Activated CD4-positive, alpha-beta memory T cell treated with anti-CD3 and anti-CD28 coated beads for 36 hours (primary cell): ENCODE data around the gene UBR4. TPM values are rescaled to one million over a fixed set of nuclear protein-coding genes. Genes with fewer than 3 reads are reported as not detected.
"Not testable (repeated sequence)": the region's sequence is repeated elsewhere in the genome, so short reads cannot be mapped to it uniquely, and the experiment has no call there.

ENCODE experiments used
- CTCF ChIA-PET: fragments of 350-600 bp; sonication (Branson Sonifier 250); formaldehyde crosslinking; loops from one replicate; lab custom pipeline; 2021; ENCODE audit warnings: antibody characterized with exemption, inconsistent platforms; lab: Charles Lee
- POLR2A ChIA-PET: fragments of 350-600 bp; sonication (Branson Sonifier 250); formaldehyde crosslinking; loops from one replicate; lab custom pipeline; 2021; ENCODE audit warnings: antibody characterized with exemption; lab: Charles Lee
- DNase-seq: peaks from one replicate; pipeline ENCODE4 v3.0.0-alpha.2; 2020
- H3K27ac Mint-ChIP-seq: one replicate; pipeline ENCODE4 v1.8.0; 2021; ENCODE audit warnings: mixed read lengths
- H3K27me3 Mint-ChIP-seq: one replicate; pipeline ENCODE4 v1.8.0; 2021; ENCODE audit warnings: mixed read lengths
- H3K36me3 Mint-ChIP-seq: one replicate; pipeline ENCODE4 v1.8.0; 2021; ENCODE audit warnings: mixed read lengths
- H3K4me1 Mint-ChIP-seq: one replicate; pipeline ENCODE4 v1.8.0; 2021; ENCODE audit warnings: low read depth, mixed read lengths
- H3K4me3 Mint-ChIP-seq: one replicate; pipeline ENCODE4 v1.8.0; 2021; ENCODE audit warnings: mild to moderate bottlenecking, mixed read lengths
- H3K9me3 Mint-ChIP-seq: one replicate; pipeline ENCODE4 v1.8.0; 2021; ENCODE audit warnings: mixed read lengths
- intact Hi-C: fragments of 100-400 bp; cut with micrococcal nuclease; formaldehyde crosslinking; loops from one replicate; pipeline ENCODE4 v1.15.1; 2023
- total RNA-seq, 2 experiments: library from RNA; stranded (reverse); gene quantifications; one replicate each; pipeline ENCODE4 v1.2.3, GENCODE V29; 2021

The UBR4 gene
- total RNA-seq, 2 experiments from 2014 or later, result 104 to 116 TPM

DNA sequence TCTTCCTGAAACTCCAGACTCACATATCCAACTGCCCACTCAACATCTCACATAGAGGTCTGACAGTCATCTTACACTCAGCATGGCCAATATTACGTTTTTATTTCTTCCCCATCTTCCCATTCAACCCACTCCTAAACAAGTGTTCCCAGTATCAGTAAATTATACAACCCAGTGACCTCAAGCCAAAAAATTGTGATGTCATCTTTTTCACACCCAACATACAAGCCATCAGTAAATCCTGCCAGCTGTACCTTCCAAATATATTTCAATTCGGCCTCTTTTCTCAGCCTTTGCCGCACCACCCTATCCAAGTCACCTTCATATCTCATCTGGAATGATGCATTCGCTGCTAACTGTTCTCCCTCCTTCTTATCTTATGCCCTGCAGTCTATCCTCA, 19.6 kb downstream of the UBR4 start:
- POLR2A ChIA-PET, result no interaction called here
- intact Hi-C loops, result no loop called here

DNA sequence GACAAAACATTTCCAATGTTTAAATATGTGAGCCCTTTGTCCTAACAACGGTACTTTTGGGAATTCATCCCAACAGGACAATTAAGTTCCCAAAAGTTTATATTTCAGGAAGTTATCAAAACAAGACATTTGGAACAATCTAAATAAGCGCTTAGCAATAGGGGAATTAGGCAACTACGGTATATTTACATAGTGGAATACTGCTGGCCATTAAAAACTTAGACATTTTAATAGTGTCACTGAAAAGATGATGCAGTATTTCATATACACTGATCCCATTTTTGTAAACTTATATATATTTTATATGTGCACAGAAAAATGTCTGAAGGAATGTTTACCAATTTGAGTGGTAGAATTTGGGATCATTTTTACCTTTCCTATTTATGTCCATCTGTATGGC, 20.8 kb downstream of the UBR4 start:
- Mint-ChIP-seq H3K27me3 (no peaks in the 10 kb centered on the region), H3K36me3 (peaks cover 71% of the 10 kb centered on the region), H3K27ac (no peak overlapping the region), H3K4me1 (peaks cover 21% of the 10 kb centered on the region), H3K4me3 (no peak overlapping the region), H3K9me3 (no peaks in the 10 kb centered on the region)
- intact Hi-C loops, result no loop called here
- DNase-seq, result no peak
- POLR2A ChIA-PET, result no interaction called here
- CTCF ChIA-PET, result no interaction called here

More for the DNA sequence above, 19.6 kb downstream of the UBR4 start:
- Mint-ChIP-seq H3K4me3 (no peak overlapping the region), H3K27ac (no peak overlapping the region), H3K36me3 (peaks cover 65% of the 10 kb centered on the region), H3K4me1 (peaks cover 21% of the 10 kb centered on the region), H3K9me3 (no peaks in the 10 kb centered on the region), H3K27me3 (no peaks in the 10 kb centered on the region)
- CTCF ChIA-PET, result no interaction called here
- no peak for DNase-seq

DNA sequence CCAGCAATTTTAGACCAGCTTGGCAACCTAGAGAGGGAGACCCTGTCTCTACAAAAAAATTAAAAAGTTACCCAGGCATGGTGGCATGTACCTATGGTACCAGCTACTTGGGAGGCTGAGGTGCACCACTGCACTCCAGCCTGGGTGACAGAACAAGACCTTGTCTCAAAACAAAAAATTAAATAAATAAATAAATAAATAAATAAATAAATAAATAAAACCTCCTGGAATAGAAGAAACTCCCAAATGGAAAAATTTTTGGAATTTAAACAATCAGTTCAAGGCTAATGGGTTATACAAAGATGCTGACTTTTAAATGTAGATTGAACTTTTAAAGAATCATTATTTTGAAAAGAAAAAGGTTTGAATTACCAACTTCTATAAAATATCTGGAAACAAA, 22.2 kb downstream of the UBR4 start:
- no peaks in the 10 kb centered on the region for H3K9me3 Mint-ChIP-seq
- no peak overlapping the region for H3K27ac Mint-ChIP-seq
- H3K27me3 Mint-ChIP-seq, result no peaks in the 10 kb centered on the region
- intact Hi-C loops, result no loop called here
- peaks cover 68% of the 10 kb centered on the region for H3K36me3 Mint-ChIP-seq
- no peak overlapping the region for H3K4me3 Mint-ChIP-seq
- ChIA-PET CTCF (no interaction called here), POLR2A (no interaction called here)
- H3K4me1 Mint-ChIP-seq, result peaks cover 17% of the 10 kb centered on the region
- DNase-seq, result no peak

DNA sequence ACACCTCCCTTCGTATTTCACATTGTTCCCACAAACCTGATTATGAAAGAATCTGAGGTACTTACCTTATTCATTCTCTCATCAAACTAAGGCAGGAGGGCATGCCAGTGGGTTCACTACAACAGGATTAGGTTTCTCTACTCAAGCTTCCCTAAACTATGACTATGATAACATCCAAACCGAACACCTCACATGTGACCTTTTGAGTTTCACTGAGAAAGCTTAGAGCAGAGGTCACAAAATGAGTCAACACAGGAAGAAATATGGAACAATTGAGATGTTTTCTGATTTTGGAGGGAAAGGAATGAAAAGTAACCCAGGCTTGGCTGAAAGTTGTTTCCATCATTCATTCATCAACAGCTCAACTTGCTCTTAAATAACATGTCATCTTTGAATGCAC, 24.1 kb downstream of the UBR4 start:
- Mint-ChIP-seq H3K27ac (peak overlapping the region; percentile 57), H3K36me3 (peaks cover 66% of the 10 kb centered on the region), H3K4me3 (no peak overlapping the region), H3K9me3 (no peaks in the 10 kb centered on the region), H3K27me3 (no peaks in the 10 kb centered on the region), H3K4me1 (peaks cover 23% of the 10 kb centered on the region)
- intact Hi-C loops, result loop anchor here (1.0 kb wide), 3 partner anchors 19 to 71 kb away; partner anchors contain the start of gene UBR4
- DNase-seq, result peak; percentile 13
- ChIA-PET CTCF (interaction anchor here (0.9 to 1.6 kb wide), 4 partner anchors 16 to 302 kb away, joined by 3 to 4 read pairs (median 3); no protein-coding TSS in a partner anchor), POLR2A (interaction anchor here (0.6 to 0.8 kb wide), 2 partner anchors 16 to 19 kb away, joined by 3 read pairs; no protein-coding TSS in a partner anchor)

- Mint-ChIP-seq H3K36me3 (peaks cover 59% of the 10 kb centered on the region), H3K9me3 (no peaks in the 10 kb centered on the region), H3K27ac (no peak overlapping the region), H3K27me3 (no peaks in the 10 kb centered on the region), H3K4me3 (no peak overlapping the region), H3K4me1 (peaks cover 31% of the 10 kb centered on the region)
- intact Hi-C loops, result no loop called here
- ChIA-PET CTCF (interaction anchor here (0.6 kb wide), 1 partner anchor 14 kb away, joined by 3 read pairs; no protein-coding TSS in a partner anchor), POLR2A (no interaction called here)
- no peak for DNase-seq
Observed at GRCh38 chr1:19182223-19182622, 27.8 kb downstream of the UBR4 start.

DNA sequence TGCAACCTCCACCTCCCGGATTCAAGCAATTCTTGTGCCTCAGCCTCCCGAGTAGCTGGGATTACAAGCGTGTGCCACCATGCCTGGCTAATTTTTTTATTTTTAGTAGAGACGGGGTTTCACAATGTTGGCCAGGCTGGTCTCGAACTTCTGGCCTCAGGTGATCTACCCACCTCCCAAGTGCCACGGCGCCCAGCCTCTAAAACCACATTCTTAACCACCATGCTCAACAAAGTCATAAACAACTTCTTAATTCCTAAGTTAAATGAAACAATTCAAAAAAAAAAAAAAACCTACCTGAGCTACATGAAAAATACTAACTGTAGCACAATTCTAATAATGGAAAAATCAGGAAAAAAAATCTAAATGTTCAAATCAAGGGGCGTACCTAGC, 29.8 kb downstream of the UBR4 start:
- ChIA-PET CTCF (interaction anchor here (0.7 to 3.8 kb wide), 11 partner anchors 14 to 480 kb away, joined by 3 to 41 read pairs (median 3); partner anchors contain the start of gene UBR4), POLR2A (interaction anchor here (1.3 kb wide), 1 partner anchor 31 kb away, joined by 3 read pairs; no protein-coding TSS in a partner anchor)
- H3K4me1 Mint-ChIP-seq, result peaks cover 16% of the 10 kb centered on the region
- H3K27ac Mint-ChIP-seq, result peak overlapping the region; percentile 36
- DNase-seq, result peak; percentile 10
- peaks cover 59% of the 10 kb centered on the region for H3K36me3 Mint-ChIP-seq
- intact Hi-C loops, H3K9me3 Mint-ChIP-seq, H3K4me3 Mint-ChIP-seq, H3K27me3 Mint-ChIP-seq: not testable (repeated sequence)

DNA sequence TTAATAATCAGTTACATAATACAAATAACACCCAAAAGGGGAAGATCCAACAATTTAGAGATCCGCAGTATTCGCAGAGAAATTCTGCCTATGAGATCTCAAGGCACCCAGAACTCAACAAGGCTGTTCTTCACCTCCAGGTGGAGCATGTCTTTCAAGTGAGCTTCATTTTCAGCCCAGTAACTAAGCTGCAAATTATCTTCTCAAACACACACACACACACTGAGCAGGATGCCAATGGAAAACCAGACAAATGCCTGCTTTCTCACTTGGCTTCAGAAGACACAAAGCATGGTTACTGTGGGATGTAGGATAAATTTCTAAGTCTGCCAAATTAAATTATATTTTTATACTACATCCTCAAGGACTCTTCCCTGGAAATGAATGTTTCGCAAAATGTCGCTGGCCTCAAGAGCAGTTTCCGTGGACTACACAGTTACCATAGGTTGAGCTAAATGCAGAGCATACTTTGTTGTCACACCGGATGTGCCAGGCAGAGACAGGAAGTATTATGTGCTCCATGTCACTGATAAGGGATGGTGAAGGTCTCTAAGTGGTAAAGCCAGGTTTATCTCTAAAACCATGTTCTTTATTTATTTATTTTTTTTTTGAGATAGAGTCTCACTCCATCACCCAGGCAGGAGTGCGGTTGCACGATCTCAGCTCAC, 30.3 kb downstream of the UBR4 start:
- CTCF ChIA-PET, result interaction anchor here (0.6 to 3.8 kb wide), 12 partner anchors 13 to 480 kb away, joined by 3 to 41 read pairs (median 3); partner anchors contain the start of gene UBR4
- POLR2A ChIA-PET, result interaction anchor here (1.3 kb wide), 1 partner anchor 31 kb away, joined by 3 read pairs; no protein-coding TSS in a partner anchor

DNA sequence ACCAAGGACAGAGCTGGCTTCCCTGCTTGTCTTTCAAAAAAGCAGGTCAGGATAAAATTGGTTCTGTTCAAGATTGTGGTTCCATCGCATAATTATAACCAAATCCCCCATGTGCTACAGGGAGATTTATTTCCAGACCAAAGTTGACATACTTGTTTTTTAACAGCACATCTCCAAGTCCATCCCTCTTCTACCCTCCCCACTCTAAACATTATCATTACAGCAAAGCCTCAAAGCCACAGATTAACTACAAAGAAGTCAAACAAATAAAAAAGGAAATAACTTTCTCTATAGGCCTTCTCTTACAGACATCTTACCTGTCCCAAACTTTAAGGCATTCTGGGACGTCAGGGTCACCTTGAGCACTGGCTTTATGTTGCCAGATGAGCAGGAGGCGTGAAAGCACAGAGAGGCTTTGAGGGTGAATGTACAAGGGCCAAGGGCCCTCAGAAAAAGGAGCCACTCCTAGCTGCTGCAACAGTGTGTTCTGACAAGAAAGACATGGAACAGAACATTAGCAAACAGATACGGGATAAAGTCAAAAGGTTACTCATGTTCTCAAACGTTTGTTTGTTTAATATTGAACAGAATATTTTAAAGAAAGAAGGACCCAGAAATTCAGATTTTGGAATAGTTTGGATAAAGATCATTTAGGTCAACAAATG, 31.2 kb downstream of the UBR4 start:
- DNase-seq, result no peak
- Mint-ChIP-seq H3K36me3 (peaks cover 59% of the 10 kb centered on the region), H3K9me3 (no peaks in the 10 kb centered on the region), H3K27ac (no peak overlapping the region), H3K4me1 (peaks cover 16% of the 10 kb centered on the region), H3K4me3 (no peak overlapping the region), H3K27me3 (no peaks in the 10 kb centered on the region)
- ChIA-PET POLR2A (interaction anchor here (1.3 kb wide), 1 partner anchor 32 kb away, joined by 3 read pairs; no protein-coding TSS in a partner anchor), CTCF (interaction anchor here (0.6 to 3.8 kb wide), 7 partner anchors 12 to 251 kb away, joined by 3 to 41 read pairs (median 3); no protein-coding TSS in a partner anchor)
- intact Hi-C loops, result loop anchor here (5.0 kb wide), 2 partner anchors 33 to 63 kb away; partner anchors contain the start of gene UBR4

More for the DNA sequence above, 30.3 kb downstream of the UBR4 start:
- no peaks in the 10 kb centered on the region for H3K27me3 Mint-ChIP-seq
- H3K36me3 Mint-ChIP-seq, result peaks cover 59% of the 10 kb centered on the region
- no peak overlapping the region for H3K4me3 Mint-ChIP-seq
- H3K9me3 Mint-ChIP-seq, result no peaks in the 10 kb centered on the region
- intact Hi-C loops, result loop anchor here (5.0 kb wide), 2 partner anchors 33 to 63 kb away; partner anchors contain the start of gene UBR4
- peak; percentile 34 for DNase-seq
- peaks cover 16% of the 10 kb centered on the region for H3K4me1 Mint-ChIP-seq
- peak overlapping the region; percentile 26 for H3K27ac Mint-ChIP-seq

DNA sequence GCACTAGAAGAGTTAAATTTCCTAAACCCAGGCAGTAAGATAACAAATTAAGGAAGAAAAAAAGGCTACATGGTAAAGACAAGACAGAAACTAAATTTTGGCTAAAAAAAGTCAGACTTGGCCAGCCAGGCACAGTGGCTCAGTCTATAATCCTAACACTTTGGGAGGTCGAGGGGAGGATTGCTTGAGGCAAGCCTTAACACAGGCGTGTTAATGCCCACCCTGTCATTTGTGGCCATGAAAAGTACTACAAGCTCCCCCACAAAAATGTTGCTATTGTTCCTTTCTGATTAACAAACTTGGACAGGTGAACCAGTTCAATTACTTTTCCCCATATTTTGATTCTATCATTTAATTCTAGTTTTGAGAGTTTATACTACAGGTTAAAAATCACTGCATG, 32.3 kb downstream of the UBR4 start:
- no peaks in the 10 kb centered on the region for H3K9me3 Mint-ChIP-seq
- peaks cover 61% of the 10 kb centered on the region for H3K36me3 Mint-ChIP-seq
- CTCF ChIA-PET, result interaction anchor here (0.6 to 3.8 kb wide), 3 partner anchors 24 to 63 kb away, joined by 3 to 41 read pairs (median 3); no protein-coding TSS in a partner anchor
- POLR2A ChIA-PET, result no interaction called here
- intact Hi-C loops, result loop anchor here (5.0 kb wide), 2 partner anchors 34 to 64 kb away; partner anchors contain the start of gene UBR4
- DNase-seq, result no peak
- H3K4me3 Mint-ChIP-seq, result no peak overlapping the region
- H3K27me3 Mint-ChIP-seq, result no peaks in the 10 kb centered on the region
- peaks cover 16% of the 10 kb centered on the region for H3K4me1 Mint-ChIP-seq
- H3K27ac Mint-ChIP-seq, result no peak overlapping the region

GRCh38 chr1:19169642-19170041, 40.4 kb downstream of the UBR4 start:
- ChIA-PET POLR2A (interaction anchor here (1.1 to 1.2 kb wide), 2 partner anchors 17 to 41 kb away, joined by 3 read pairs; no protein-coding TSS in a partner anchor), CTCF (interaction anchor here (1.0 to 1.1 kb wide), 2 partner anchors 16 to 71 kb away, joined by 3 to 4 read pairs; no protein-coding TSS in a partner anchor)
- Mint-ChIP-seq H3K27ac (peak overlapping the region; percentile 66), H3K4me3 (no peak overlapping the region), H3K4me1 (peaks cover 19% of the 10 kb centered on the region), H3K9me3 (no peaks in the 10 kb centered on the region), H3K27me3 (no peaks in the 10 kb centered on the region), H3K36me3 (peaks cover 78% of the 10 kb centered on the region)
- intact Hi-C loops, result no loop called here
- no peak for DNase-seq

- no peak overlapping the region for H3K27ac Mint-ChIP-seq
- H3K9me3 Mint-ChIP-seq, result no peaks in the 10 kb centered on the region
- no peak overlapping the region for H3K4me3 Mint-ChIP-seq
- H3K27me3 Mint-ChIP-seq, result no peaks in the 10 kb centered on the region
- no peak for DNase-seq
- H3K4me1 Mint-ChIP-seq, result peaks cover 19% of the 10 kb centered on the region
- ChIA-PET POLR2A (interaction anchor here (1.1 kb wide), 1 partner anchor 22 kb away, joined by 4 read pairs; no protein-coding TSS in a partner anchor), CTCF (interaction anchor here (1.2 to 3.4 kb wide), 2 partner anchors 75 to 258 kb away, joined by 4 to 12 read pairs; no protein-coding TSS in a partner anchor)
- H3K36me3 Mint-ChIP-seq, result peaks cover 81% of the 10 kb centered on the region
- intact Hi-C loops, result no loop called here
Observed at GRCh38 chr1:19167140-19167539, 42.9 kb downstream of the UBR4 start.
